ENCODE measurements around the gene TPM4. TPM values are rescaled to one million over a fixed set of nuclear protein-coding genes. Genes with fewer than 3 reads are reported as not detected.

Gene TPM4
- total RNA-seq, 1 donor from 2014 or later: 95.4 TPM

DNA sequence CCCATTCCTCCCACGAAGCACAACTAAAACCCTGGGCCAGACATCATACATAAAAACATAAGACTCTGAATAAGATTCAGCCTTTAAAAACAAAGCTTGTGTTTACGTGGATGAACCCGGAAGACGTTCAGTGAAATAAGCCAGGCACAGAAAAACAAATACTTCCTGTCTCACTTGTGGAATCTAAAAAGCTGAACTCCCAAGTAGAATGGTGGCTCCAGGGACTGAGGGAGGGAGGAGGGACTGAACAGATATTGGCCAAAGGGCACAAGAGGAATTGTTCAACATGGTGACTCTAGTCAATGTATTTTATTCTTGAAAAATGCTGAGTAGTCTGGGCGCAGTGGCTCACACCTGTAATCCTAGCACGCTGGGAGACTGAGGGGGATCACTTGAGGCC is 35.7 kb upstream of the TPM4 start:
- DNase-seq (ENCODE audit: low spot score): no peak
- intact Hi-C loops (cut with DNase I): loop anchor here (1.0 to 5.0 kb wide), 2 partner anchors 72 to 142 kb away; partner anchors contain the start of gene RAB8A

DNA sequence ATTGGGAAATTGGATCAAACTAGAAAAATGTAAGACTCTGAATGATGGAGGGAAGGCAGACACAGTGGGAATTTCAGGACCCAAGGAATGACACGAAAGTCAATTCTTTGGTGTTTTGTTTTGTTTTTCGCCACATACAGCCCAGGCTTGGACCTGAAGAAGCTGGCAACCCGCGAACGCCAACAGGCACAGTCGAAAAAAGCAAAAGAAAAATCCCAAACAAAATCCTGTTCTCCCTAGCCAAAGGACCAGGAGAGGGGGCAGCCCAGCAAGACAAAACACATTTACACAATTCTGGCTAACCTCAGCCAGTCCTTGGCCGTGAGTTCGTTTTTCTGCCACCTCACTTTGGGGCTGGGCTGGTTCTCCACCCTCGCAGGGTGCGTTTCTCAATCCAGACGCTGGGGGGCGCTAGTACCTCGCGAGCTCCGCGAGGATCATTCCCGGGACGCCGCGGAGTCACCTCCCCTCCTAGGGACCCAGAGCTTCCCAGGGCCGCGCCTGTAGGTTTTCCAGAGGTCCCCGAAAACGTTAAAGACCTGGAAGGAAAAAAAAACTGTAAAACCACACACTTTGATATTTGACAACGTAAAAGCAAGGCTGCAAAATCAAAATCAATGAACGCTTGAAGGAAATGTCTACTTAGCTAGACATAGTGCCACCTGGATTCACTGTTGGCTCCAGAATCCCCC is 34.9 kb upstream of the TPM4 start:
- DNase-seq (ENCODE audit: low spot score): peak; percentile 93
- intact Hi-C loops (cut with DNase I): loop anchor here (1.0 to 5.0 kb wide), 2 partner anchors 71 to 141 kb away; partner anchors contain the start of gene RAB8A

DNA sequence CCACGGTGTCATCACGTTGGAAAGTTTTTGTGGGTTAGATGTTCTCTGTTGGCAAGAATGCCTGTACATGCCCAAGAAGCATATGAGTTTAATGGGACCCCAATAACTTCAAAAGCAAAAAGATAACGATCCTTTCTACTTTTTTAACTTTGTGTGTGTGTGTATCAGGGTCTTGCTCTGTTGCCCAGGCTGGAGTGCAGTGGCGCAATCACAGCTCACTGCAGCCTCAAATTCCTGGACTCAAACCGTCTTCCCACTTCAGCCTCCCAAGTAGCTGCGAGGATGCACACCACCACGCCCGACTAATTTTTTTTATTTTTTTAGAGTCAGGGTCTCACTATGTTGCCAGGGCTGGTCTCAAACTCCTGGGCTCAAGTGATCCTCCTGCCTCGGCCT is 34.3 kb upstream of the TPM4 start:
- no peak for DNase-seq (ENCODE audit: low spot score)
- intact Hi-C loops (cut with DNase I): loop anchor here (1.0 to 5.0 kb wide), 2 partner anchors 70 to 140 kb away; partner anchors contain the start of gene RAB8A

DNA sequence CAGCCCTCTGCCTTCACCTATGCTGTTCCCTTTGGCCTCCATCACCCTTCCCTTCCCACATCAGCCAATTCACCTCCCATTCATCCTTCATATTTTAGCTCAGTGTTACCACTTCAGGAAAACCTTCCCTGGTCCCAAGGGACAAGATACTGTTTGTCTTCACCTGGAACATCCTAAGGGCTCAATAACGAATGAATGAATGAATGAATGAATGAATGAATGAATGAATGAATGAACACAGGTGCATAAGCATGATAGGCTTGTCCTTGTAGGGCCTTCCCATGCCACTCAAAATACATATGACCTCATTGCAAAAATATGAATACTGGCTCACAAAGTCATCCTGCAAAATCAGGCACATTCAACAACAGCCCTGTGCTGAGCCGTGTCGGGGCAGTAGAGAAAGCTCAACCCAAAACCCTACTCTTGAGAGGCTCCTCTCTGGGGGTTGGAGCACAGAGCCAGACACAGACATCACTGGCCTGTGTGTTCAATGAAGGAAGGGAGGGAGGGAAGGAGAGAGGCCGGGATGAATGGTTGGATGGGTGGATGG is 33.7 kb upstream of the TPM4 start:
- DNase-seq (ENCODE audit: low spot score): no peak
- intact Hi-C loops (cut with DNase I): loop anchor here (5.0 kb wide), 1 partner anchor 70 kb away; the partner anchor contains the start of gene RAB8A

DNA sequence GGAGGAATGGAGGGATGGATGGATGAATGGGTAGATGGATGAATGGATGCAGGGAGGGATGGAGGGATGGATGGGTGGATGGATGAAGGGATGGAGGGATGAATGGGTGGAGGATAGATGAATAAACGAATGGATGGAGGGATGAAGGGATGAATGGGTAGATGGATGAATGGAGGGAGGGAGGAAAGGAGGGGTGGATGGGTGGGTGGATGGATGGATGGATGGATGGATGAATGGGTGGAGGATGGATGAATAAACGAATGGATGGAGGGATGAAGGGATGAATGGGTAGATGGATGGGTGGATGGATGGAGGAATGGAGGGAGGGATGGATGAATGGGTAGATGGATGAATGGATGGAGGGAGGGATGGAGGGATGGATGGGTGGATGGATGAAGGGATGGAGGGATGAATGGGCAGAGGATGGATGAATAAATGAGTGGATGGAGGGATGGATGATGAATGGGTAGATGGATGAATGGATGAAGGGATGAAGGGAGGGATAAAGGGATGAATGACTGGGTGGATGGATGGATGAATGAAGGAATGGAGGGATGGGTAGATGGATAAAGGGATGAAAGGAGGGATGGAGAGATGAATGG is 33.0 kb upstream of the TPM4 start:
- intact Hi-C loops (cut with DNase I): loop anchor here (5.0 kb wide), 1 partner anchor 69 kb away; the partner anchor contains the start of gene RAB8A
- no peak for DNase-seq (ENCODE audit: low spot score)

DNA sequence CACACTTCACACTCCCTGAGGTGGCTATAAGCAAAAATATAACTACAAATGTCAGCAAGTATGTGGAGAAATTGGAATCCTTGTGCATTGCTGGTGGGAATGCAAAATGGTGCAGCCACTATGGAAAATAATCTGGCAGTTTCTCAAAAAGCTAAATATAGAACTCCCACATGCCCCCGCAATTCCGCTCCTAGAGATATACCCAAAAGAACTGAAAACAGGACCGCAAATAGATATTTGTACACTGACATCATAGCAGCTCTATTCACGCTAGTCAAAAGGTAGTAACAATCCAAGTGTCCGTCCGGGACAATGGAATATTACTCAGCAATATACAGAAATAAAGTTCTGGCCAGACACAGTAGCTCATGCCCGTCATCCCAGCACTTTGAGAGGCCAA is 31.5 kb upstream of the TPM4 start:
- intact Hi-C loops (cut with DNase I): loop anchor here (5.0 kb wide), 1 partner anchor 68 kb away; the partner anchor contains the start of gene RAB8A
- no peak for DNase-seq (ENCODE audit: low spot score)

DNA sequence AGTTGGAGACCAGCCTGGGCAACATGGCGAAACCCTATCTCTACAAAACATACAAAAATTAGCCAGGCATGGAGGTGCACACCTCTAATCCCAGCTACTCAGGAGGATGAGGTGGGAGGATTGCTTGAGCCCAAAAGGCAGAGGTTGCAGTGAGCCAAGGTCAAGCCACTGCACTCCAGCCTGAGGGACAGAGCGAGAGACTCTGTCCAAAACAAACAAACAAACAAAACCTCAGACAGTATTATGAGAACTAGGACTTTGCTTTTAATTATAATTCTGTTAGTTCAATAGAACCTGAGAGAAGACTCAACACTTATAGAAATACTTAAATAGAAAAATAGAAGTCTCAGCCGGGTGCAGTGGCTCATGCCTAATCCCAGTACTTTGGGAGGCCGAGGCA is 31.1 kb upstream of the TPM4 start:
- intact Hi-C loops (cut with DNase I): no loop called here
- DNase-seq (ENCODE audit: low spot score): no peak

DNA sequence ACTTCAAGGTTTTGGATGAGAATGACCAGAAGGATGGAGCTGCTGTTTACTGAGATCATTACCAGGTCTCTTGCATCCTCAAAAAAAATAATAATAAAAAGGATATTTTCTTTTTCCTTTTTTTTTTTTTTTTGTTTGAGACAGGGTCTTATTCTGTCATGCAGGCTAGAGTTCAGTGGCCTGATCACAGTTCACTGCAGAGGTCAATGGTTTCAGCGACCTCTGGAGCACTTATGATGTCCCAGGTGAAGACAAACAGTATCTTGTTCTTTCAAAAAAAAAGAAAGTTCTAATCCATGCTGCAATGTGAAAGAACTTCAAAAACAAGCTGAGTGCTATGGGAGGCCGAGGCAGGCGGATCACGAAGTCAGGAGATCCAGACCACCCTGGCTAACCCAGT is 30.4 kb upstream of the TPM4 start:
- DNase-seq (ENCODE audit: low spot score): no peak

DNA sequence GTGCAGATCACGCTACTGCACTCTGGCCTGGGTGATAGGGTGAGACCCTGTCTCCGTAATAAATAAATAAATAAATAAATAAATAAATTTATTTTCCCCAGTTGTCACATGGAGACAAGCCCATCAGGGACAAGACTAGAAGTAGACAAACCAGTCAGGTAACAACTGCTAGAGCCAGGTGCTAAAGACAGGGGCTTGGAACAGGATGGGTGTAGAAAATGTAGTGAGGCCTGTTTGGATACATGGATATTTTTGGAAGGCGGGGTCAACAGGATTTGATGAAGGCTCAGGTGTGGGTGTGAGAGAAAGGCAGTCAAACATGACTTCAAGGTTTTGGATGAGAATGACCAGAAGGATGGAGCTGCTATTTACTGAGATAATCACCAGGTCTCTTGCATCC is 27.7 kb upstream of the TPM4 start:
- no peak for DNase-seq (ENCODE audit: low spot score)
- intact Hi-C loops (cut with DNase I): no loop called here

More for the DNA sequence above, 30.4 kb upstream of the TPM4 start:
- intact Hi-C loops (cut with DNase I): no loop called here

DNA sequence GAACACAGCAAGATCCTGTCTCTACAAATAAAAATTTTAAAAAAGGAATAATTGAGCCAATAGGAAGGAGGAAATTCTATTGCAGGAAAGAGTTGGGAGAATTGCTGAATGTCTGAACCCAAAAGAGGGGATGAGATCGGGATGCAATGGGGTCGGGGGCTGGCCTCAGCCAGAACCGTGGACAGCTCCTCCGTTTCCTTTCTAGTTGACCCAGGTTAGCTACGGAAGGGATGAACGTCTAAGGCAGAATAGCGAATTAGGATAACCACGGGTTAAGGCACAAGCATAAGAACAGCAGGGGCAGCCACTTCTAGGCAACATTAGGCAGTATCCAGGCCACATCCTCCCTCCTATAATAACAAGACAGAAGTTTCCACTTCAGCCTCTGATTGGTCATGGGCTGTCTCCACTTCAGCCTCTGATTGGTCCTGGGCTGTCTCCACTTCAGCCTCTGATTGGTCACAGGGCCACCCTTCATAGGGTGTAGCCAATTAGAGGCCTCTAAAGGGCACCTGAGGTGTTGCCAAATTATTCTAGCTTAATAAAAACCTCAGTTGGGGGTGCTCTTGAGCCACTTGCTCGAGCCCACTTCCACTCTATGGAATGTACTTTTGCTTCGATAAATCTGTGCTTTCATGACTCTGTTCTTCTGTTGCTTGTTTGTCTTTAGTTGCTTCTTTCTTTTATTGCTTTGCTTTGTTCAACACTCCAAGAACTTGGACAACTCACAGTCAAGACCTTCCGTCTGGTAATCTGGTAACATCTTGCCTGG is 24.9 kb upstream of the TPM4 start:
- intact Hi-C loops (cut with DNase I): no loop called here
- no peak for DNase-seq (ENCODE audit: low spot score)

DNA sequence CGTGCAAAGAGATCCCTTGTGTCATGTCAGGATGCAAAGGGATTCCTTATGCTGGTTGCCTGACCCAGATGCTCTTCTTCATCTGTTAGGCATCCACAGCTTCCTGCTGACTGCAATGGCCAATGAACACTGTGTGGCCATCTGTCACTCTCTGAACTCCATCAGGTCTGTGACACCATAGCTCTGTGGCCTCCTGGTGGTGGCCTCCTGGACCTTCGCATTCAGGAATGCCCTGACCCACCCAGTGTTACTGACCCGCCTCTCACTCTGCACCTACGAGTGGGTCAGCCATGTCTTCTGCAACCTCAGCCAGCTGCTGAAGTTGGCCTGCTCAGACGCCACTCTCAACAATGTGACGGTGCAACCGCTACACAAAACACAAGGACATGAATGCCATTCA is 23.9 kb upstream of the TPM4 start:
- DNase-seq (ENCODE audit: low spot score): no peak
- intact Hi-C loops (cut with DNase I): no loop called here

DNA sequence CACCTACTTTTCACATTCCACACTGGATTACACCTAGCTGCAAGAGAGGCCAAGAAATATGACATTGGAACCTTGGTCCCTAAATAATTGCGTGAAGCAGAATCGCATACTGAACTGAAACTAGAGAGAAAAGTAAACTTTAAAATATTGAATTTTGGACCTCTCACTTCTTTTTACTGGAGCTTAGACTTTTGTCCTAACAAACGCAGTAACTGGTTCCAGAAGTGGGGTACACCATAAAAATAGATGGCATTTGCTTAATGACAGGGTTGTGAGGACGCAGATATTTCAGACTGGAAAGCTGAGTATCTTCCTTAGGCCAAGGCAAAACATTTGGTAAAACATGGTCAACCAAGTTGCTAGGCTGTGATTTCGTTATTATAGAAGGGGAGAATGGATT is 19.2 kb upstream of the TPM4 start:
- DNase-seq (ENCODE audit: low spot score): no peak
- intact Hi-C loops (cut with DNase I): no loop called here

DNA sequence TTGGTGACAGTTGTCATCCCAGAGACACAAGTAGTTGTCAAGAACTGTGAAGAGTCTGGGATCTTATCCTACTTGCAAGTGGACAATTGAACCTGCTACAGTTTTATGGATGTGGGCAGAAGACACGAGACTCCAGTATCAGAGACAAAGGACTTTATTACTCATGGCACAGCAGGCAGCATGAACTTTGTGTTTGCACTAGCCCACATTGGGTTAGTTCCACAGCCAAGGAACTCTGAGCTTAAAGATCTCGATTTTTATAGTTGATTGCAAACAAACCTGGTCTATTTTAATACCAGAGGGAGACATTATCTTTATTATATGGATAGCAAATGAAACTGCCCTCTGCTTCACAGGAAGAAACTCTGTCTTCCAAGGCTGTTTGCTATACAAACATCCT is 16.0 kb upstream of the TPM4 start:
- DNase-seq (ENCODE audit: low spot score): no peak
- intact Hi-C loops (cut with DNase I): no loop called here

DNA sequence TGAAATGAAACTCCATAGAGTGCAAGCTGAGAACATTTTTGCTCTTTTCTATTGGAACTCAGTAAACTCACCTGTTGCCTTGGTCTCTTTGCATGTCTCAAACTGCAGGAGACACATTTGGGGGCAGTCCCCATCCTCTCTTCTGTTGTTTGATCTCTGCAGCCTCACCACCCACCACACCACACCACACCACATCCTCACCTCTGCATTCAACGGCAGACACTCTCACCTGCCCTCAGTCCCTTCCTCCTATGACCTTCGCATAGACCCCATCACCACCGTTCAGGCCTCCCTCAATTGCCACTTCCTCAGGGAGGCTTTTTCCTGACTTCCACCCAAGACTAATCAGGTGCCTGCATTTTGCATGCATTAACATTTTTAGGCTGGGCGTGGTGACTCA is 14.4 kb upstream of the TPM4 start:
- intact Hi-C loops (cut with DNase I): no loop called here
- no peak for DNase-seq (ENCODE audit: low spot score)

DNA sequence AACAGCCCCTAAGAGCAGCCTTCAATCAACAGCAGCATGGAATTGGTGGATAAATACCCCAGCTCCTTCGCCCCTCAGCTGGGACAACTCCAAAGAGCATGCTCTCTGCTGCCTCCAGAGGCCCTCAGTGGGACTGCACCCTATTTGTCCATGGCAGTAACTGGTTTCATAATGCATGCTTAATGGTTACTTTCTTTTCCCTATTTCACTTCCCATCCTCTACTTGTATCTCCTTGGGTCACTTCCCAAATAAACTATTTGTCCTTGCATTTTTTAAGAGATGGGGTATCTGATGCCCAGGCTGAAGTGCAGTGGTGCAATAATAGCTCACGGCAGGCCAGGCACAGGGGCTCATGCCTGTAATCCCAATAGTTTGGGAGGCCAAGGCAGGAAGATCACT is 13.5 kb upstream of the TPM4 start:
- intact Hi-C loops (cut with DNase I): no loop called here

DNA sequence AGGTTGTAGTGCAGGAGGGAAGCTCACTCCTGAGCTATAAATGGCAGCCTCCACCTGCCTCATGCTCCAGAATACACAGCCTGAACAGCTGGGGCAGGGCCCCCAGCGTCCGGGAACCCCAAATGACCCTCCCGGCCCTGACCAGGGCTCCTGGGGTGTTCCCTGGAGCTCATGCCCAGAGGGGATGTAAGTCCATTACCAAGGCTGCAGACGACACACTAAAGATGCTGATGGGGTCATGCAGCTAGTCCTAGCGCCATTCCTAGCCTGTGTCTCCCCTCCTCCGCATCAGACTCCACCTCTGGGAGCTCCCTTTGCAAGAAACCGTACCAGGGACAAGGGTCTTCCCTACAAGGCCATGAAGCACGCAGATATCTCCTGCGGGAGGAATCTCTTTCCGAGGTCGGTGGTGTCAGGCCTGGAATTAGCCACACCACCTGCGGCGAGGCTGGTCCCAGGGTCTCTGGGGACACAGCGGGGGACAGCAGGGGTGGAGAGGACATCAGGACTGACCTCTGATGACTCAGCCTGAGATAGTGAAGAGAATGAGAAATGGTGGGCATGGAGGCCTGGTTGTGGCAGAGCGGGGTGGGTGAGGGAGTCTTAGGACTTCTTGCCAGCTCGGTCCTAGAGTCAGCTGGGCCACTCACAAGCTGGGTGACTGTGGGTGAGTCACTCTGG is 11.9 kb upstream of the TPM4 start:
- intact Hi-C loops (cut with DNase I): no loop called here
- DNase-seq (ENCODE audit: low spot score): no peak

More for the DNA sequence above, 13.5 kb upstream of the TPM4 start:
- DNase-seq (ENCODE audit: low spot score): no peak

DNA sequence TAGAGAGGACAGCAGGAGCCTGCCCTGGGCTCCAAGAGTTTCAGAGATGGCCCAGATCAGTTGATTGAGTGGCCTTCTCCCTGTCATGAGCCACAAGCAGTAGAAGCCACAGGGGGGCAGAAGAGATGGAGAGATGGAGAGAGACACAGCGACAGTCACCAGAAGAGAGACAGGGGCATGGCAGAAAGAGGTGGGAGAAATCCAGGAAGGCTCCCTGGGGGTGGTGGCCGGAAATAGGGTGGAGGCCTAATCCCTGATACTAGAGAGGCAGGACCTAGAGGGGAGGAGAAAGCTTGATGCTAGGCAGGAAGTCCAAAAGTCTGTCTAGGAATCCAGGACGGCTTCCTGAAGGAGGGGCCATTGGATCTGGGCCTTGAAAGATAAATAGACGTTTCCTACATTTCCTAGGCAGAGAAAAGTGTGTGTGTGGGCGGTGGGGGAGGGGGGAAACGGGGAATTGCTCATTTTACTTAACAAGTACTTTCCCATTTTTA is 9.6 kb upstream of the TPM4 start:
- intact Hi-C loops (cut with DNase I): no loop called here
- no peak for DNase-seq (ENCODE audit: low spot score)

DNA sequence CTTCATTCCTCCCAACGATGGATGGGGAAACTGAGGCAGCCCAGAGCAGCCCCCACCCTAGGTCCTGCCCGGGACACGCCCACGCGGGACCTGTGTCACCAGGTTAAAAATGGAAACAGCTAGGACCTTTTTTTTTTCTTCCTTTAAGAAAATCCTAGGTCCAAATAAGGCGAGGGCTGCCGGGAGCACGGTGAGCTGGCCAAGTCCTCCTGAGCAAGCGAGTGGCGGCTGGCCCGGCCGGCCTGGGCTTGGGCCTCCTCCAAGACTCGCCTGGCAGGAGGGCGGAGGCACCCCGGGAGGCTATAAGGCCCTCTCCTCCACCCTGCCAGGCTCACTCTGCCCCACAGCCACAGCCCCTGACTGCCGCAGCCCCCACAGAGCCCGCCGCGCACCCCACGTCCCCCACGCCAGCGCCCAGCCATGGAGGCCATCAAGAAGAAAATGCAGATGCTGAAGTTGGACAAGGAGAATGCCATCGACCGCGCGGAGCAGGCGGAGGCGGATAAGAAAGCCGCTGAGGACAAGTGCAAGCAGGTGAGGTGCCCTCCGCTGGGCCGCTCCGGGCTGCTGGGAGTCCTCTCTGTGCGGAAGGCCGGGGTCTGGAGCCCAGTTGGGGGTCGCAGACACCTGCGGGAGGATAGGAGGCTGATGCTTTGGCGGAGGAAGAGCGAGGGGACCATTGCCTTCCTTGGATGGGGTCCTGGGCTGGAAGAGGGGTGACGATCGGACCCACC is 8.9 kb upstream of the TPM4 start:
- intact Hi-C loops (cut with DNase I): no loop called here
- no peak for DNase-seq (ENCODE audit: low spot score)

All from cardiac septum (tissue), 1 donor.